Gastrocnemius medialis (tissue), 4 donors: Measurements from ENCODE around the gene OMG. TPM values are rescaled to one million over a fixed set of nuclear protein-coding genes. Genes with fewer than 3 reads are reported as not detected.

Experiments used
- ATAC-seq, 2 donors: fragments of 150-250 bp; one replicate each; pipeline ENCODE4 v1.9.1; 2016
- DNase-seq, 2 donors: peaks; one replicate each; pipeline ENCODE4 v3.0.0-alpha.2; 2019
- H3K27ac ChIP-seq, 4 donors: fragments of 200-600 bp; sonication (generic); 1 replicate in 1 of 4; 2 replicates in 3 of 4; pipeline ENCODE4 v1.5.1; 2016 to 2018; ENCODE audit warnings: mild to moderate bottlenecking in 2 of 4, moderate library complexity in 1 of 4
- H3K27me3 ChIP-seq, 3 donors: fragments of 200-600 bp; sonication (generic) in 2 of 3; 1 replicate in 1 of 3; 2 replicates in 2 of 3; pipeline versions ENCODE4 v1.5.1 to v1.6.0; 2016 to 2019; ENCODE audit warnings: mild to moderate bottlenecking in 1 of 3, moderate library complexity in 1 of 3
- H3K36me3 ChIP-seq, 2 donors: fragments of 200-600 bp; sonication (generic) in 1 of 2; one replicate each; pipeline ENCODE4 v1.5.1; 2017 to 2018
- H3K4me1 ChIP-seq, 2 donors: fragments of 200-600 bp; sonication (generic) in 1 of 2; one replicate each; pipeline ENCODE4 v1.5.1; 2016 to 2017; ENCODE audit warnings: mild to moderate bottlenecking in 2 of 2
- H3K4me3 ChIP-seq, 4 donors: fragments of 200-600 bp; sonication (generic) in 3 of 4; 1 replicate in 1 of 4; 2 replicates in 3 of 4; pipeline ENCODE4 v1.5.1; 2016 to 2019; ENCODE audit warnings: mild to moderate bottlenecking in 2 of 4
- H3K9me3 ChIP-seq, 3 donors: fragments of 200-600 bp; sonication (generic) in 2 of 3; 1 replicate in 1 of 3; 2 replicates in 2 of 3; pipeline ENCODE4 v1.5.1; 2016 to 2019
- POLR2A ChIP-seq, 2 donors: fragments of 450-650 bp; IDR thresholded peaks; one replicate each; pipeline ENCODE4 v1.6.1; 2017; ENCODE audit warnings: antibody characterized with exemption in 2 of 2, mild to moderate bottlenecking in 2 of 2, moderate library complexity in 2 of 2
- in situ Hi-C, 4 donors: fragments of 200-750 bp; cut with MboI; loops; one replicate each; pipeline versions ENCODE4 v1.15.0 to v1.8.0; 2017; ENCODE audit warnings: low sequenced_read_pairs in 4 of 4
- intact Hi-C: fragments of 100-400 bp; cut with DNase I; formaldehyde crosslinking; loops from one replicate; pipeline ENCODE4 v1.15.1; 2023; ENCODE audit warnings: low total_unique reads
- total RNA-seq, 4 donors: library from RNA; depleted of rRNA; stranded (reverse); fragments of >200 nt; gene quantifications; one replicate each; pipeline versions ENCODE4 v1.1.0 to v1.2.3, GENCODE V29; 2016
- TF ChIP-seq, protein P1 (sequence below), 5 experiments: fragments of 450-650 bp in 3 of 5; fragments of 200-600 bp in 2 of 5; sonication (generic) in 2 of 5; IDR thresholded peaks in 4 of 5; conservative IDR thresholded peaks in 1 of 5; 1 replicate in 4 of 5; 2 replicates in 1 of 5; pipeline ENCODE4 v1.5.1; 2016 to 2019; ENCODE audit warnings: antibody characterized with exemption in 5 of 5, mild to moderate bottlenecking in 3 of 5, moderate library complexity in 3 of 5

OMG gene
- total RNA-seq, 4 donors from 2014 or later = not detected

- TF ChIP-seq, protein P1, sequence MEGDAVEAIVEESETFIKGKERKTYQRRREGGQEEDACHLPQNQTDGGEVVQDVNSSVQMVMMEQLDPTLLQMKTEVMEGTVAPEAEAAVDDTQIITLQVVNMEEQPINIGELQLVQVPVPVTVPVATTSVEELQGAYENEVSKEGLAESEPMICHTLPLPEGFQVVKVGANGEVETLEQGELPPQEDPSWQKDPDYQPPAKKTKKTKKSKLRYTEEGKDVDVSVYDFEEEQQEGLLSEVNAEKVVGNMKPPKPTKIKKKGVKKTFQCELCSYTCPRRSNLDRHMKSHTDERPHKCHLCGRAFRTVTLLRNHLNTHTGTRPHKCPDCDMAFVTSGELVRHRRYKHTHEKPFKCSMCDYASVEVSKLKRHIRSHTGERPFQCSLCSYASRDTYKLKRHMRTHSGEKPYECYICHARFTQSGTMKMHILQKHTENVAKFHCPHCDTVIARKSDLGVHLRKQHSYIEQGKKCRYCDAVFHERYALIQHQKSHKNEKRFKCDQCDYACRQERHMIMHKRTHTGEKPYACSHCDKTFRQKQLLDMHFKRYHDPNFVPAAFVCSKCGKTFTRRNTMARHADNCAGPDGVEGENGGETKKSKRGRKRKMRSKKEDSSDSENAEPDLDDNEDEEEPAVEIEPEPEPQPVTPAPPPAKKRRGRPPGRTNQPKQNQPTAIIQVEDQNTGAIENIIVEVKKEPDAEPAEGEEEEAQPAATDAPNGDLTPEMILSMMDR (IDR thresholded peaks at IDR 0.05 in 4 of 5, conservative IDR thresholded peaks at IDR 0.05 in 1 of 5) = no peak
- TF ChIP-seq POLR2A (IDR thresholded peaks at IDR 0.05) = no peak
- Histone ChIP-seq H3K9me3 (no peaks in the 10 kb centered on the region), H3K27ac (peak overlapping the region in 2 of 4 donors; percentile 15), H3K27me3 (no peaks in the 10 kb centered on the region), H3K36me3 (no peaks in the 10 kb centered on the region), H3K4me1 (peaks cover 0 to 8% of the 10 kb centered on the region in 2 donors), H3K4me3 (no peak overlapping the region)
- no peak for DNase-seq
- intact Hi-C loops (no loop called here), in situ Hi-C loops (no loop called here)
- no peak for ATAC-seq
Measured at GRCh38 chr17:31251105-31251969, 45.7 kb downstream of the OMG start.

GRCh38 chr17:31250229-31250628 is 46.8 kb downstream of the OMG start:
- Histone ChIP-seq H3K36me3 (peaks cover 0 to 6% of the 10 kb centered on the region in 2 donors), H3K4me1 (peaks cover 0 to 8% of the 10 kb centered on the region in 2 donors), H3K27me3 (no peaks in the 10 kb centered on the region), H3K27ac (no peak overlapping the region), H3K4me3 (no peak overlapping the region), H3K9me3 (no peaks in the 10 kb centered on the region)
- intact Hi-C loops (no loop called here), in situ Hi-C loops (no loop called here)
- ATAC-seq (no peak), DNase-seq (no peak)
- TF ChIP-seq POLR2A (IDR thresholded peaks at IDR 0.05) = no peak
- TF ChIP-seq, protein P1 (IDR thresholded peaks at IDR 0.05 in 4 of 5, conservative IDR thresholded peaks at IDR 0.05 in 1 of 5) = no peak

DNA sequence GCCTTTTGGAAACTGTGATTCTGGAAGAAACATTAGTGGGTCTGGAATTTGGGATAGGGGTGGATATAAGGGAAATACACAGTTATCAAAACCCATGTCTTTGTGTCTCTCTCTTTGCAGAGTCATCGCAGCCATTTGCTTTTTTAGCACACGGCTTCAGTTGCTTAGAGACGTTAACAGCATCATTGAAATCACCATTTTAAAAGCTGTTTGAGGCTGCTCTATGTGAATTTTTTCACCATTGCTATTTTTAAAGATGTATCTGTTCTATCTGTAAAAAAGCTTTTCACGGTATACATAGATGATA is 47.3 kb downstream of the OMG start:
- Histone ChIP-seq H3K4me1 (peaks cover 0 to 8% of the 10 kb centered on the region in 2 donors), H3K9me3 (no peaks in the 10 kb centered on the region), H3K27me3 (no peaks in the 10 kb centered on the region), H3K36me3 (peaks cover 0 to 11% of the 10 kb centered on the region in 2 donors), H3K4me3 (no peak overlapping the region), H3K27ac (no peak overlapping the region)
- TF ChIP-seq, protein P1 (IDR thresholded peaks at IDR 0.05 in 4 of 5, conservative IDR thresholded peaks at IDR 0.05 in 1 of 5) = no peak
- TF ChIP-seq POLR2A (IDR thresholded peaks at IDR 0.05) = no peak
- no peak for DNase-seq
- no peak for ATAC-seq
- in situ Hi-C loops (loop anchor here in 1 of 4 donors (25.0 kb wide), 1 partner anchor 88 kb away; no protein-coding TSS in a partner anchor), intact Hi-C loops (no loop called here)

DNA sequence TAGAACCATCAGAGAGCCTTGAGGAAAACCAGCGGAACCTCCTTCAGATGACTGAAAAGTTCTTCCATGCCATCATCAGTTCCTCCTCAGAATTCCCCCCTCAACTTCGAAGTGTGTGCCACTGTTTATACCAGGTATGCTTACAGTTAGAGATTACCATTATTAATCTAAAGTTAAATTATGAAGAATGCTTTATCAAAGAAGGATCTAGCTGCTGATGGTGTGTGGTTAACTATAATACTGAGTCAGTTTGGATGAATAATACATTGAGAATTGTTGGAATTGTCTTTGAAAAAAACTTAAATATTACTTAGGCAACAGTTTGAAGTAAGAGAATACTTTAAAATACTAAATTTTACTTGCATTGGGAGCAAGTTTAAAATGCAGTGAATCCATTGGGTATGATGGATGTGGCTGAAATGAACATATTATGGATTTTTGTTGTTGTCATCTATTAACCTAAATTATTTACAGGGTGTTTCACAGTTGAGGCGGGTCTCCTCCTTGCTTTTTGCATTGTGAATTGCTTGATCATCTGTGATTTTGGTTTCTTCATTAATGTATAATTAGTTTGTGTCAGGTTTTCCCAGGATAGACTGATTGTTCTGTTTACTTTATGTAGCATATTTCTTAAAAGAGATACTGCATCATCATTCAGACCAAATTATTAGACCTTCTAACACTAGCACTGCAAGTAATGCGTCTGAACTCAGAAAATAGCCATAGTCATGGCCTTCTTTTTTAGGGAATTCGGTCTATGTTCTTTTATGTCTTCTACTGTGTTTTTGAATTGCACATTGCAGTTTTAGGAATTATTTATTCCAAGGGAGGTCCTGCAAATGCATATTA is 47.8 kb downstream of the OMG start:
- H3K4me3 ChIP-seq = no peak overlapping the region
- in situ Hi-C loops = loop anchor here in 1 of 4 donors (25.0 kb wide), 1 partner anchor 88 kb away; no protein-coding TSS in a partner anchor
- H3K27ac ChIP-seq = no peak overlapping the region
- no peaks in the 10 kb centered on the region for H3K9me3 ChIP-seq
- no peak for TF ChIP-seq POLR2A (IDR thresholded peaks at IDR 0.05)
- TF ChIP-seq, protein P1 (IDR thresholded peaks at IDR 0.05 in 4 of 5, conservative IDR thresholded peaks at IDR 0.05 in 1 of 5) = no peak
- H3K27me3 ChIP-seq = no peaks in the 10 kb centered on the region
- ATAC-seq = no peak
- DNase-seq = no peak
- intact Hi-C loops = no loop called here
- peaks cover 0 to 8% of the 10 kb centered on the region in 2 donors for H3K4me1 ChIP-seq
- H3K36me3 ChIP-seq = peaks cover 0 to 12% of the 10 kb centered on the region in 2 donors

Other genes starting within 250 kb of the OMG start
- gene NF1, start 202.3 kb downstream of the OMG start, total RNA-seq = 10 to 100 TPM; 23.6 to 47.3 (median 32.0) TPM
- gene EVI2B, start 16.8 kb upstream of the OMG start, total RNA-seq = 1 to 10 TPM; 1.2 to 4.2 (median 2.5) TPM
- gene EVI2A, start 24.4 kb upstream of the OMG start, total RNA-seq = 1 to 10 TPM in 2 of 4 donors, under 1 TPM in 2; 0.49 to 2.2 (median 0.96) TPM
- under 1 TPM in 3 of 4 donors, not detected in 1; 0.09 to 0.22 (median 0.16) TPM for gene RAB11FIP4, start 94.4 kb upstream of the OMG start, total RNA-seq